Measurements from ENCODE around the gene COG5.

COG5 gene

DNA sequence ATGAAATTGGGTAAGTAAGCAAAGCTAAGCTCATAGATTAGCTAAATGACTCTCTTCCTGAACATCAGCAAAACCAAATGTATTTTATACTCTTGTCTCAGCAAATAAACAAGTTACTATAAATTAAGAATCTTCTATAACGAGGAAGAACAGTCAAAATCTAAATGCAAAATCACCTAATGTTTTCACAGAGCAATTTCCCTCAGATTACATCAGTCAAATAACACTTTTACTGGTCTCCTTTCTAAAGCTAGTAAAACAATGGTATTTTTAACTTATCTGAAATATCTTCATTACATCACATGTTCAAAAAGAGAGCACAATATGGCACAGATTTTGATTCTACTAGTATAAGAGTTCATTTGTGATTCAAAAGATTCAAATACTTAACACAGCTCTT, 110.3 kb downstream of the COG5 start:
- no peak for DNase-seq

DNA sequence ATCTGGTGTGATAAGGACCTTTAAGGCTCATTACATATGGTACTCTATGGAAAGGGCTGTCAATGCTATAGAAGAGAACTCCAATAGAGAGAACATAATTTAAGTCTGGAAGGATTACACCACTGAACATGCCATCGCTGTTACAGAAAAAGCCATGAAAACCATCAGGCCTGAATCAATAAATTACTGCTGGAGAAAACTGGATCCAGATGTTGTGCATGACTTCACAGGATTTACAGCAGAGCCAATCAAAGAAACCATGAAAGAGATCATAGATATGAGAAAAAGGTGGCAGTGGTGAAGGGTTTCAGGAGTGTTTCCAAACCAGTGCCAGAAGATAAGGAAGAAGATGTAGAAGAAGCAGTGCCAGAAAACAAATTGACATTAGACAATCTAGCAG, 112.8 kb downstream of the COG5 start:
- no peak for DNase-seq

DNA sequence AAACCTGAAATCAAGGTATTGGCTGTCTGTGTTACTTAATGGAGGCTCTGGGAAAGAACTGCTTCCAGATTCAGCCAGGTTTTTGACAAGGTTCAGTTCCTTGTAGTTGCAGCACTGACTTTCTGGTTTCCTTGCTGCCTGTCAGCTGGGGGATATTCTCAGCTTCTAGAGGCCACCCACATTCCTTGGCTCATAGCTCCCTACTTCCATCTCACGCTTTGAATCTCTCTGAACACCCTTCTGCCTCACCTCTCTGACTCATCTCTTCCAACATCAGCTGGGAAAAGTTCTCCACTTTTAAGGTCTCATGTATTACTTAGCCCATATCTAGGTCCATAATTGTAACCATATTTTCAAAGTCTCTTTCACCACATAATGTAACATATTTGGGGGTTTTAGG, 116.7 kb downstream of the COG5 start:
- DNase-seq: no peak

DNA sequence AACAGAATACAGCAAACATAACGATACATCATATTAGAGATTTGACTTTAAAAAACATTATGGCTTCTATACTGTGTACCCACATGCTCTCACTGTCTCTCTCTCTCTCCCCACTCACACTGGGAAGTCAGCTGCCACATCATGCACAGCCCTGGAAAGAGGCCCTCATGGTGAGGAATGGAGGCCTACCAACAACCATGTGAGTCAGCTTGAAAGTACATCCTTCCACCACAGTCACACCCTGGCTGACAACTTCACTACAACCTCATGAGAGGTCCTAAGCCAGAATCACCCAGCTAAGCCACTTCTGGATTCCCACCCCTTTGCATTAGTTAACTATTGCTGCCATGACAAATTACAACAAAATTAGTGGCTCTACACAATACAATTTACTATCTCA, 117.2 kb downstream of the COG5 start:
- no peak for DNase-seq

DNA sequence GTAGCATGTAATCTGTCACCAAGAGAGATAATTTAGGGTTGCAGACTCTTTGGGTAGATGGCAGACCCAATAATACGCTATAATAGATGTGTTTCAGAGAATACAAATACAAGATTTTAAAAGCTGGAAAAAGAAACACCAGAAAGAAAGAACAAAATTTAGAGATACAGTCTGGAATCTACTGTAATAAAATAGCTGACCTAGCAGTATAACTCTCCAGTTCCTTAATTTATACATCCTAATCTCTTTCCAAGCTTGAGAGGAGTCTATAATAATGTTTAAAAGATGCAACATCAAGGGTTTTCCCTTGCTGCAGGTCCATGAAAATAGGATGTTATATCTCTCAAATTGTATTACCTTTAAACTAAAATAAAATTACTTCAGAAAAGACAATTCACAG, 121.0 kb downstream of the COG5 start:
- no peak for DNase-seq

DNA sequence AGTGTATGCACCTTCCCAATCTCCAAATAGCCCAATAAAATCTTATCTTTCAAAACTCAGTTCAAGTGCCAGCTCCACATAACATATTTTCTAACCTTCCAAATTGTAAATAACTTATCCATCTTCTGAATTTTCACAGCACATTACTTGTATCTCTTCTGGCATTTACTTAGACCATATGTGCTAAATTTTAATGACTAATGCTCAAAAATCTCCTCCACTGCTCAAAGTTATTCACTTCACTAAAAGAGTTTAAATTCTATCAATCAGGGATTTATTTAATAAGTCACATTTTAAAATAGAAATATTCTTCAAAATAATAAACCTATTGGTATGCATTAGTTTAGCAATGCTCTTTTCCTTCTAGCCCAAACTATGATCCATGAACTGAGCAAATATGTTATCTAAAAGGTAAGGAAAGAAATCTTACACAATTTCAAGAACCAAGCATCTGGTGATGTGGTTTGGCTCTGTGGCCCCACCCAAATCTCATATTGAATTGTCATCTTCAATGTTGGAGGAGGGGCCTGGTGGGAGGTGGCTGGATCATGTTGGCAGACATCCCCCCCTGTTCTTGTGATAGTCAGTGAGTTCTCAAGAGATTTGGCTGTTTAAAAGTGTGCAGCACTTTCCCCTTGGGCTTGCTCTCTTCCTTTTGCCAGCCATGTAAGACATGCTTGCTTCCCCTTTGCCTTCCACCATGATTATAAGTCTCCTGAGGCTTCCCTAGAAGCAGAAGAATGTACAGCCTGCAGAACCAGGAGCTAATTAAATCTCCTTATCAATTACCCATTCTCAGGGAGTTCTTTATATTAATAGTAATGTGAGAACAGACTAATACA, 121.9 kb downstream of the COG5 start:
- DNase-seq: no peak

DNA sequence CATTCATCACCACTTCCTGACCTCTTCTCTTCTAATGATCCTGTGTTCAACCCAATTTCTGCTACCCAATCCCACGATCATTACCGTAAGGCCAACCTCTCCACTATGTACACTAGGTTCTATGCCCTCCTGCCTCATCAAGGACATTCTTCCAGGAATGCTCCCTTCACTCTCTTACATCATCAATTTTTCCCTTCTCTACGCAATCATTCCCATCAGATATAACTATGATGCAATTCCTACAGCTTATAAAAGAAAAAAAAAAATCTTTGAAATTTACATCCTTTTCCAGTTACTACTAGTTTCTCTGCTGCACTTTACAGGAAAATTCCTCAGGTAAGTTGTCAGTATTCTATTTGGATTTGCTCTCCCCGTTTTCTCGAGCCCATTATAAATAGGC, 124.7 kb downstream of the COG5 start:
- no peak for DNase-seq

DNA sequence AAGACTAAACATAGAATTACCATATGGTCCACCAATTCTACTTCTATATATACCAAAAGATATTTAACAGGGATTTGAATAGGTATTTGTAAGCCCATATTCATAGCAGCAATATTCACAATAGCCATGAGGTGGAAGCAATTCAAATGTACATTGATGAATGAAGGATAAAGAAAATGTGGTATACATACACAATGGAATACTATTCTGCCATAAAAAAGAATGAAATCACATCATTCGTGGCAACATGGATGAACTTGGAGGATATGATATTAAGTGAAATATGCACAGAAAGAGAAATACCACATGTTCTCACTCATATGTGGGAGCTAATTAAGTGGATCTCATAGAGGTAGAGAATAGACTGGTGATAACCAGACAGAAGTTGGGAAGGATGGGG, 128.0 kb downstream of the COG5 start:
- no peak for DNase-seq

DNA sequence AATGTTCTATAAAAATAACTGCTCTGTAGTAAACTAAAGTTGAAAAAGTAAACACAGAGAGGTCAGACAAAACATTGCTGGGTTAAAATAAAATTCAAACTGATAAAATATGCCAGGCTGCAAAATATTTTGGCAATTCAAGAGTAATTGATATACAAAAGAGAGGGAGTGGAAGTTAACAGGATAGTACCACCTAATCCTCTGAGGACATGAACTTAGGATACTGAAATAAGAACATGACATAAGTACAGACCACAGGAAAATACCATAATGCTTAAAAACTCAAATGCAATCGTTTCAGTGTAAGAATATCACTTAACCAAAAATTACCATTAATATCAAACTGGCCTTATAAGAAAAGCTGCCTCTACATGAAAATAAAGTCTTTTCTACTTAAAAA, 131.5 kb downstream of the COG5 start:
- no peak for DNase-seq

DNA sequence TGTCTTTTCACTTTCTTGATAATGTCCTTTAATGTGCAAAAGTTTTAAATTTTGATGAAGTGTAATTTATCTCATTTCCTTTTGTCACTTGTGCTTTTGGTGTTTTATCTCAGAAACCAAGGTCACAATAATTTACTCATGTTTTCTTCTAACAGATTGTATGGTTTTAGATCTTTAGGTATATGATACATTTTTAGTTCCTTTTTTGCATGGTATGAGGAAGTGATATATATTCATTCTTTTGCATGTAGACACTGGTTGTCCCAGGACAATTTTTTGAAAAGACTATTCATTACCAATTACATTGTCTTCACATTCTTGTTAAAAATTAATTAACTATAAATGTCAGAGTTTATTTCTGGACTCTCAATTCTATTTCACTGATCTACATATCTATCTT, 133.7 kb downstream of the COG5 start:
- no peak for DNase-seq

DNA sequence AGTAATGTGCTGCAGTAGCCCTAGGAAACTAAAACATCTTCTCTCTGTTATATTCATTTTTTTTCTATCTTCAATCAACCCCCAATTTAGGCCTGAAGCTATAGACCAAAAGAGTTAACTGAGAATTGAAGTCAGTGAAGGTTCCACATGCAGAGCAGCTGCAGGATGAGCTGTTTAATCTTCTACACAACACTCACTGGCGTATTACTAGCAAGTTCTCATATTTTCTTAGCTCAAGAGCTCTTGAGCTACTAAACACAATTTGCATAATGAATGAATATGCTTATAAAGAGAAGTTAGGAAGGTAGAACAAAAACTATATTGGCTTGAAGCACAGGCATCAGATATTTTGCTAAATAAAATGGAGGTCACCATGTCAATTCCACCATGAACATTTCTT, 135.1 kb downstream of the COG5 start:
- DNase-seq: no peak

DNA sequence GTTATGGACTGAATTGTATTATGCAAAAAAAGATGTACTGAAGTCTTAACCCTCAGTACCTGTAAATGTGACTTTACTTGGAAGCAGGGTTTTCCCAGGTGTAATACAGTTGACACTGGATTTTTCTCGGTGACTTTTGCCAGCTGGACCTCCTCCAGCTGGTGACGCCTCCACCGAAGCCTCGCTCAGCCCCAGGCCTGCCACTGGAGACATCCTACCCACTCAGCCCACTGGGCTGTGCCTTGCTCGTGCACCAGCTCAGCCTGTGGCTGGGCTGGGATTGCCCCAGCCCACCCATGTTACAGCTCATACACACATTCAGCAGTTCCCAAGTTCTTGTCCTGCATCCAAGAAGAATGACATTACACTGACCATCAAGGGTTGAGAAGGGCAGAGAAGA, 136.3 kb downstream of the COG5 start:
- DNase-seq: no peak

DNA sequence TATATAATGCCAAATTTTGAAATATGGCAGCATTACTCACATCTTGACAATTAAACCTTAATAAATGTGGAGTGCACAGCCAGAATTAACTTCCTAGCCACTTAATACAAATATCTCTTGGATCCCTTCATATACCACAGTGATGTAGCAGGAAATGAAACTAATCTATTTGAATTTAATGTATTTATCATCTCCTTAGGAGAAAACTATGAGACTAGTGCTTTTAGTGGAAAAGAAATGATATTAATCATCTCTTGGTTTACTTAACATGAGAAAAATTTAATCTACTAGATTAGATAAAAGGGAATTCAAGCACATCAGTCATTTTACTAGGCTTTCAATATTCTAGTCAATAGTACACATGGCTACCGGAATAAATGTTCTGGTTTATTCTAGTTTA, 149.5 kb downstream of the COG5 start:
- no peak for DNase-seq

DNA sequence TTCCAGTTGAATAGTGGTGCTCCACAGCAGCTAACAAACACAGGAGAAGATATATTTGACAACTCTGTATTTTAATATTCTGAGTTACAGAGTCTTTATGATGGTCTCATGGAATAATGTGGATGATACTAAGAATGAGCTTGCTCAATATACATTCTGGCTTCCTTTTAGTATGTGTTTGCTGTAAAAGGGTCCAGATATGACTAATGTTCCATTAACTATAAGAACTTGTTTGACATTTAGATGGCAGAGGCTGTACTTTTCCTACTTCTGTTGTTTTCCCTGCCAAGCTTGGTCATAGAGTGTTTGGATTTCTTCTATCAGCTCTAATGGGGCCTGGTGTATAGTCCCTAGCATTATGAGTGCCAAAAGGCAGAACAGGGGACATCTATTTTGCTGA, 155.4 kb downstream of the COG5 start:
- no peak for DNase-seq

DNA sequence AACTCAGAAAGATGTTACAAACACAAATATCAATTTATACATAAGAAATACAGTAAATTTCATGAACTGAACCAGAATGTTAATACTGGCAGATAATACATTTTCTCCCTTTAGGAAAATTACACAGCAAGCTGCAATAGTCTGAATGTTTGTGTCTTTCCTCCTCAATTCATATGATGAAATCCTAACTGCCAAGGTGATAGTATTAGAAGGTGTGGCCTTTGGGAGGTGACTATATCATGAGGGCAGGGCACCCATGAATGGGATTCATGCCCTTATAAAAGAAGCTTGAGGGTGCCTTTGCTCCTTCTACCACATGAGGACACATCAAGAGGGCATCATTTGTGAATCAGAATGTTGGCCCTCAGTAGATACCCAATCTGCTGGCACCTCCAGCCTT, 158.2 kb downstream of the COG5 start:
- DNase-seq: no peak

DNA sequence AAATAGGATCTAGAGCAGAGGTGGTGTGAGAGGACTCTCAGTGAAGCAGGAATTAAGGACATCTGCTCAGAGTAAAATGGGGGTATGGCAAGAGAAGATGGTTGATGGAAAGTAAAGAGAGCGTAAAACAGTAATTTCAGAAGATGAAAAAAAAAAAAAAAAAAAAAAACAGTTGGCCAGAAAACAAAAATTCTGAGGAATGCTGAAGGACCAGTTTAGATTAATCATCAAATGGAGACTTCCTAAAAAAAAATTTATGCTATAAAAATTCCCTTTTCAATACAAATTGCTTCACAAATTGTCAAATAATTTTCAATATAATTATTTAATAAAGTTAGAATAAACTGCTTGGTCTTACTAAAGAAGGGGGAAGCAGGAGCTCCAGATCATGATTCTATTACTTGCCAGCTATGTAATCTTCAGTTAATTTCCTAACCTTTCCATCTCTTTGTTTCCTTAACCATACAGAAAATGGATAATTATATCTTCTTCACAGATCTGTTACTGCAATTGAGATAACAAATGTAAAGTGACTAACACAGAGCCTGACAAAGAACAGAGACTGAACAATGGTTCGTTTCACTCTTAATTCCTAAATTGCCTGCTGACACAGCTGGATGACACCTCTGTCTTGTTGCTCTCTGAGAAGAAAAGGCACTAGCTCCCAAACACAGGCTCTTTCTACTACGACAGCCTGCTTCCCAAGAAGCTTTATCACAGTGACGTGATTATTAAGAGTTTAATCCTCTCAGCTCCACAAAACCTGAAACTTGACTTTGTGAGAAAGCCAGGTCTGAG, 158.8 kb downstream of the COG5 start:
- DNase-seq: no peak

DNA sequence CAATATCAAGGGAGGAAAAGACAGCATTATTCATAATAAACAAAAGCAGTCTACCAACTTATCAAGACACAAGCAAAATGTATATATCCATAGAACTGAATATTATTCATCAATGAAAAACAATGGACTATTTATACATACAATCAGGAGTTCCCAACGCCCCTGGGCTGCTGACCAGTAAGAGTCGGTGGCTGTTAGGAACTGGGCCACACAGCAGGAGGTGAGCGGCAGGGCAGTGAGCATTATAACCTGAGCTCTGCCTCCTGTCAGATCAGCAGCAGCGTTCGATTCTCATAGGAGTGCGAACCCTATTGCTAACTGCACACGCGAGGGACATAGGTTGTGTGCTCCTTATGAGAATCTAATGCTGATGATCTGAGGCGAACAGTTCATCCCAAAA, 165.6 kb downstream of the COG5 start:
- DNase-seq: no peak

DNA sequence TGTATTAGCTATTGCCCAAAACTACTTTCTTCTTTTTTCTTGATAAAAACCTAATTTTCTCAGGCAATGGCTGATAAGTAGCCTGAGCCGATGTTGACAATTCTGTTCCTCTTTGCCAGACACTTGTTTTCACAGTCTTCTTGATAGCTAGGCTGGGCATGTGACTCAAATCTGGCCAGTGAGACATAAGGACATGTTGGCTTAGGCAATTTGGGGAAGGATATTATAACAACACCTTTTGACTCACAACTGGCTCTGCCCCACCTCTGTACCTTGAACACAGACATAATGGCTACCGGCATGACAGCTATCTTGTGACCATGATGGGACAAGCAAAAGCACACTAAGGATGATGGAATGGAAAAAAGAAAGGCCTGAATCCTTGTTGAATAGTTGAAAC, 166.7 kb downstream of the COG5 start:
- no peak for DNase-seq

DNA sequence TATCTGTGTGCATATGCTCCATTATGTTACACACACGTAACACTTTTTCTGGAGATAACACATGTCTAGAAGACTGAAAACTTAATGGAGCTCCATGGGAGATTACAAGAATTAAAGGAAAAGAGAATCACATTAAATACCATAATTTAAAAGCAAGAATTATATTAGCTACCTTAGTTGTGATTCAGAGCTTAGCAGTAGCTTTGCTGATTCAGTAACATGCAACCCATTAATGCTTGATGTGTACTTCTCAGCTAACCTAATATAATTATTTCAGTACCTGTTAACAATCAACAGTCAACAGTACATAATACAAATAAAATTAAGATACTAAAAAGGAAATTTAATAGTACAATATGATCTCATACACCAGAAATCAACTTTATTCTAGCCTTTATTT, 167.6 kb downstream of the COG5 start:
- DNase-seq: no peak

DNA sequence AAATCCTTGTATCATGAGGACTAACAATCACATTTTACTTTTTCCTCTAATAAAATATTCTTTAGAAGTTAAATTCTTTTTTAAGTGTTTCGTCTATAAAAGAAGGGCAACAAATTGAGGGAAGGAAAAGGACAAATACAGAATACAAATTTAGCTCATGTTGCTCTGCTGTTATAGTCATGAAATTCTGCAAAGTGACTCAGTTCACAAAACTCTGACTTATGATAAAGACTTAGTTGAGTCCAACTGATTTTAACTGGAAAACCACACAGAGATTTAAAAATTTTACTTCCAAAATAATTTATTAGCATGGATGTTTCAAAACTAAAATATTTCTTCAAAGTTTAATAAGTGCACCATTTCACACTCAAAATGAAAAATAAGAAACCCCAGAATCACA, 168.9 kb downstream of the COG5 start:
- no peak for DNase-seq

DNA sequence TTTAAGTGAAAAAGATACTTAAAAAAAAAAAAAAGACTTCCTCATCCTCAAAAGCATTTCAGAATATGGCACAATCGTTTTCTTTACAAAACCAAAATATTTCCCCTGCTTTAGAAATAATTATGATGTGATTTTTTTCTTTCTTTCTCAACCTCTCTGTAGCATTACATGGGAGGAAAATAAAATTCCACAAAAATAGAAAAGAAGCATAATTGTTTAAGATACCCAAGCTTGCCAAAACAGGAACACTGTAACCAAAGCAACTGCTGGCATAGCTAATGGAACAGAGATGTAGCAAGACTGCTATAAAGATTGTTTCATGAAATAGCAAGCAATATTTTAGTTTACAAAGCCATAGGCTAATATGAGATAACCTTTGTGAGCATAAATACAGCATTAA, 169.4 kb downstream of the COG5 start:
- no peak for DNase-seq

DNA sequence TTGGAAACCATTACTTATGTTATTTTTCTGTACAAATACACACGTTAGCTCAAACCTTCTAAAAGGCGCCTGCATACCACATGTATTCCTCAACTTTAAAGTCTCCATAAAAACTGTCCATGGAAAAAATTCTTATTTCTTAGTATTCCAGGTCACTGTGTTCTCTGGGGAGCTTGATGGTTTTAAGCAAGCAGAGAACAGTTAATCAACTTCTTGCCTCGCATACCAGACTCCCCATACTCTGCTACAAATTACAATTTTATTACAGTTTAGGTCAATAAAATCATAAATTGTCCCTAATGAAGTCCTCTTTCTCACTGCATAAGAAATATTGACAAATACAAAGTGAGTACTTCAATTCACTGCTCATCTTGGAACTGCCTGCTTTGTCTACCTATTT, 170.9 kb downstream of the COG5 start:
- DNase-seq: no peak

DNA sequence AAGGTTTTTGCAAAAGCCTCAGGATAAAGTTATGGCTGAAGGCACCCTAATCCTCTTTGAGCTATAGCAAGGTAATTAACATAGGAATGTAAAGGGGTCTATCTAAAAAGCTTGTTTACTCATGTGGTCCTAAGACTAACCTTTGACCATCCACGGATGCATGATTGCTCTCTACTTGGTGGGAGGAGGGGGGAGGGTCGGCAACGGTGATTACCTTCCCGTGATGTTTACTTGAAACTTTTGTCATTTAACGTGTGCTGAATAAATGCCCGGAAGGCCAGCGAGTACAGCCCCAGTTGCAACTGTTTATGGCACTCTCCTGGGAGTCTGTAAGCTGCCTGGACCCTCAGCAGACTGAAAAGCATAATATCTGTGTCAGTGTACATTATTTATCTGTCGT, 172.8 kb downstream of the COG5 start:
- DNase-seq: no peak

DNA sequence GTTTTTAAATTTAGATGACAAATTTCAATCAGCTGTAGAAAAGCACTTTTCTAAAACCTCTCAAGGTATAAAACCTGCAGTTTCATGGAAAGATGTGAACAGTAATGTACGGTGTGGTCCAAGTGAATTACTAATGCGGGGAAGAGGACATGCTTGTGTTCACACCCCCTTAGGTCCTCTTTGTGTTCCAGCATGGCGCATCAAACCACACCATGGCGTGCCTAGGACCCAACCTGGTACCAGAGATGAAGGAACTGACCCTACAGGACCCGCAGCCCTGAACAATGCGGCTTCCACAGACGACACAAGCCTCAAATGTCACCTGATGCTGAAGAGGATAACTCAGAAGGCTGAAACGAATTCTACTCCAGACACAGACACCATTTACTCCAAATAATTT, 175.1 kb downstream of the COG5 start:
- no peak for DNase-seq

All from hippocampal formation (tissue), 2 donors.